HG02642 (cell line): ENCODE results near the gene MAX.
A peak's percentile ranks its signal among the peaks of the same experiment; 100 is the strongest.
"Not testable (repeated sequence)": the region's sequence is repeated elsewhere in the genome, so short reads cannot be mapped to it uniquely, and the experiment has no call there.

Source experiments
- ATAC-seq: cut with Tn5 transposase; IDR thresholded peaks from one replicate; pipeline ENCODE4 v1.9.1; 2021; ENCODE audit warnings: mild to moderate bottlenecking; ENCODE audit not compliant: unreplicated experiment, poor library complexity

The MAX gene

GRCh38 chr14:65106316-65106715, 4.0 kb upstream of the MAX start:
- ATAC-seq, result no peak

DNA sequence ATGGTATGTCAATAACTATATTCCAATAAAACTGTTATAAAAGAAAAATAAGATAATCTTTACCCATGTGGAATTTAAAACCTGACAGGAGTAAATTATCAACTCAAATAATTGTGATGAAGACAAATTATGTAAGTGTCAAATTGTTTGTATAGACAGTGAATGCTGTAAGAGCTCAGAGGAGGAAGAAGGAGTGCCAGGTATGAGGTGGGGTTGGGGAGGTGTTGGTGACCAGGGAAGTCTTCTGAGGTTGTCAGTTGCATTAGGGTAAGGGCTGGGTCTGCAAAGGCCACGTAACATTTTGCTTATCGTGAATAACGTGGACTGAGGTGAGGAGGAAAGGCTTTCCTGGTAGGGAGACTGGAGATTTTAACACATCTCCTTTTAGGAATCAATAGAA, 2.5 kb upstream of the MAX start:
- ATAC-seq, result no peak

DNA sequence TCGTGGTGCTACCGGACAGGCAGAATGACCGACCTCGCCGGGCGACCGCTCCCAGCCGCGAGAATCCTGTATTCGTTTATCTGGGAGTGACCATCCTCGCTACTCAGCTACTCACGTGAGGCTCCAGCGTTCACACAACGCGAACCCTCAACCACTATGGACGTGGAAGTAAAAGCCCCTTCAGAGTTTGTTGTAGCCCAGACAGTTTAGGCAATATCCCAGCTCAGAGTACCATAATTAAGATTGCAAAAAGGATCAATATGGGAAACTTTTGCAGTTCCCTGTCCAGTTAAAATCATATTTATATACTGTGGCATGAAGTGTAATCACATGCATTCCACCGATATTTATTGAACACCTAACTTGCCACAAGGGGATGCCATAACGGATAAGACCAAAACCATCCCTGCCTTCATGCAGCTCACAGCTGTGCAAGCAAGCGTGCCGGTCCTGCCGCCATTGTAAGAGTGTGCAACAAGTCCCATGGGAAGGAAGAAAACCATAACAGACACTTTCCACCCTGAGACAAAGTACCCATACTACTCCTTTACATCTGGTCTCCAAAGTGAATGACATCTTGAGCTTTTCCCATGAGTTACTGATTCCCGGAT, 938 bp upstream of the MAX start:
- no peak for ATAC-seq

DNA sequence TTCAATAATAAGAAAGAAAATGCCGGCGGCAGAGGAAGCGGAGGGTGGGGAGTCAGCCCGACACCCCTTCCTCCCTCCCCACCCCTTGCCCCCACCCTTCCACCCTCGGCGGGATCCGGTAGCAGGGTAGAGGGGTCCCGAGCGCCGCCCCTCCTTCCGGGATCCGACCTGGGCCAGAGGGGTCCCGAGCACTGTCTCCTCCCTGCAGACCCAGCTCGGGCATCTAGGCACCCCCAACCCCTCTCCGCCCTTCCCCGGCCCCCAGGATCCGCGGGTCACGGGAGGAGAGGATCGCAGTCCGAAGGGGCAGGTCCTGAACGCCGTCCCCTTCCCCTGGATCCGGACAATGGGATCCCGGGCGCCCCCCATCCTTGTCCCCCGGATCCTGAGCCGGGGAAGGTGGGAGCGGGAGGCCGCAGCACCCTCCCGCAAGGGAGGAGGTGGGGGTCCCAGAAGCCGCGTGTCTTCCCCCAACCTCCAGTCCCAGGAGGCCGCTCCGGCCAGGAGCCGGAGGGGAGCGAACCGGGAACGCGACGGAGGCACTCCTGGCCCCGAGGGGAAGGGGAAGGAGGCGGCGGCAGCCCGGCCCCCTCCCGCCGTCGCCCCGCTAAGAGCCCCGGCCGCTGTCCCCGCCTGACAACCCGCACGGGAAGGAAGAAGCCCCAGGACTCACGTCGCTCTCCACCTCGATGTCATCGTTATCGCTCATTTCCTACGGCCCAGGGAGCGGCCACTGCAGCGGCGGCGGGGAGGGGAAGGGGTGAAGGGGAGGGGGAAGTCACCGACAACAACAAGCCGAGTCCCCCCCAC, 481 bp downstream of the MAX start:
- ATAC-seq, result peak; percentile 5

DNA sequence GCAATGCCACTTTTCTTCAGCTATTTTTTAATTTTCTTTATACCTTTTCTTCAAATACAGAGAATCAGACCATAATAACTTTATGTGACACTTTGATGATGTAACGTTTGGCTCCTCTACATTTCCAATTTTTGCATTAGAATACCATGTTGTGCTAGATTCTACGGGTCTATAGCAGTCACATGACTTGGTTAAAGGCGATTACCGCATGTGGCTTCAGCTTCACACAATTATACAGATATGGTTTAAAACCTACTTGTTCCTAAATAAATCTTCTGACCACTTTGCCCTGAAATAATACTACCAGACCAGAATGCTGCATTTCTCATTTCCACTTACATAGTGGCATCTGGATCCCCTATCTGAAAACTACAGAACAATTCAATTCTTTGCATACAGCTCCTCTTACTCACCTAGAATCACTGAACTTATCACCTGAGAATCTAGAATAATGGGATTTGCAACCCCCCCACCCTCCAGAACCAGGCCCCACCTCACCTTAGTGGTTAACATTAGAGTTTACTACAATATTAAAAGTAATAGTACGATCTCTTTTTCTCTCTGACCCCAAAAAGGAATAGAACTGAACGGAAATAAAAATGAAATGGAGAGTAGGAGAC, 1.3 kb downstream of the MAX start:
- no peak for ATAC-seq

DNA sequence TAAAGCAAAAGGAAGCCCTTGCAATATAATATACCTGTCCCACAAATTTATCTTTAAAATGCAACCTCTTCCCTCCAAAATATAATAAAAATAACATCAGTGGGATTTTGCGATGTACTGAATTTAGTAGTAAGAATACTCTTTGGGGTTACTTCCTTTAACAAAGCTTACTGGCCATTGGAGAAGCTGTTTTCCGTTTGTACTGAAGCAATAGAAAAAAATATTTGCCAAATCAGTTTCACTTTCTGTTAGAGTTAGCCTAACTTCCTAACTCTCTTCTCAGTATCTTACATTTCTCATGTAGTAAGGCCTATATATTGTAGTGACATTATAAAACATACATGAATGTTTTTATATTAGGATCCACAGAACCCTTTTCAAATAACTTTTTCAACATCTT, 3.7 kb downstream of the MAX start:
- no peak for ATAC-seq

DNA sequence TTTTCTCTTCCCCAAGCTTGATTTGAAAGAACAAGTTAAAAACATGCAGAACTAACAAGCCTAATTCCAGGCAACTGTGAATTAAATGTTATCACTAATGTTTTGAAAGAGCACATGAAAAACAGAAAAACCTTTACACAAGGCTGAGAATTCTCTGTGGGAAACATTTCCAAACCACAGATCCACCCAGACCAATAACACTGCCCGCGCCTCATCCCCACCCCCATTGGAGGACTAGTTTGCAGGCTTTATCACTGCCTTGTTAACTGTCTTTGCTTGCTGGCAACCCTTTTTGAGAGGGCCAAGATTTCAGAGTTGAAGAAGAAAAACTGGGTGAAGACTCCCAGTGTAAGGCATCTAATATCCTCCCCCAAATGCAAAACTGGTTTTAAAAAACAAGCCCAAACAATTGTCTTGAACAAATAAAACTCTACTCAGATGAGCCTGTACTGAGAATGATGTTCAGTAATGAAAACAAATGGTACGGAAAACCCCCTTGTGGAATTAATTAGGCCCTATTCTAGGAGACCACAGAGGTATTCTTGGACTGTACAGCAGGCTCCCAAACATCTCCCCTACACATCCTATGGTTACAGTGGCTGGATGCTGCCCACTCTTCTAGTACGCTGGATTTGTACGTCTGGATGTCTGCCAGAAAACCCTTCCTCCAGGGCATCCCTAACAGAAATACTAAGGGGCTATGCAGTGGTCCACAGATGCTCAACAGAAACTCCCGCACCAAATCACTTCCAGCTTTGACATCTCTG, 5.8 kb downstream of the MAX start:
- ATAC-seq, result no peak

GRCh38 chr14:65095633-65096205, 6.6 kb downstream of the MAX start:
- ATAC-seq, result no peak

DNA sequence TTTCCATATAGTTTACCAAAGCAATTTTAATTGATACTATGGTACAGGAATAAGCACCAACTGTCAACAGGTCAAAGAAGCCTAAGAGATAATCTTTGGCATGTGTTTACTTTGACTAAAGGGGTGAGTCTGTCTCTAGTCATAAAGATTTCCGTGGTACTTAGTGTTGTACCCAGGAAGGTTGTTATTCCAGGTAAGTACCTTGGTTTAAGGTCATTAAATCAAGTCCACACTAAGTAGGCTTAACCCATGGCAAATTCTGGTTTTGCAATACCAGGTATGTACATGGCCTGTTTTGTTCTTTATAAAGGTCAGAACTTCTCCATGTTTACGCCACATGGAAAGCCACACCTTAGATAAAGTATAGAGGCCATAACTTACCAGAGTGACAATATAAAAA, 10.0 kb downstream of the MAX start:
- ATAC-seq, result no peak

DNA sequence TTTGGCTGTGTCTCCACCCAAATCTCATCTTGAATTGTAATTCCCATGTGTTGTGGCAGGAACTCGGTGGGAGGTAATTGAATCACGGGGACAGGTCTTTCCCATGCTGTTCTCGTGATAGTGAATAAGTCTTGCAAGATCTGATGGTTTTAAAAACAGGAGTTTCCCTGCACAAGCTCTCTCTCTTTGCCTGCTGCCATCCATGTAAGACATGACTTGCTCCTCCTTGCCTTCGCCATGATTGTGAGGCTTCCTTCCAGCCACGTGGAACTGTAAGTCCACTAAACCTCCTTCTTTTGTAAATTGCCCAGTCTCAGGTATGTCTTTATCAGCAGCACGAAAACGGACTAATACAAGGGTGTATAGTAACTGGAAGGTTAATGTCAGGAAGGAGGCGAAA, 14.5 kb downstream of the MAX start:
- ATAC-seq, result not testable (repeated sequence)

DNA sequence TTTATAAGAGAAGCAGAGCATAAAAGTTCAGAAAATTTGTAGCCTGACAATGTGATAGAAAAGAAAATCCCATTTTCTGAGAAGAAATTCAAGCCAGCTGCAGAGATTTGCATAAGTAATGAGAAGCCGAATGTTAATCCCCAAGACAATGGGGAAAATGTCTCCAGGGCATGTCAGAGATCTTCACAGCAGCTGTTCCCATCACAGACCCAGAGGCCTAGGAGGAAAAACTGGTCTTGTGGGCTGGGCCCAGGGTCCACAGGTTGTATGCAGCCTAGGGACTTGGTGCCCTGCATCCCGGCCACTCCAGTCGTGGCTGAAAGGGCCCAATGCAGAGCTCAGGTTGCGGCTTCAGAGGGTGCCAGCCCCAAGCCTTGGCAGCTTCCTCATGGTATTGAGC, 15.6 kb downstream of the MAX start:
- not testable (repeated sequence) for ATAC-seq

GRCh38 chr14:65084554-65085505, 17.5 kb downstream of the MAX start:
- ATAC-seq, result no peak

- ATAC-seq, result no peak
These were observed 19.4 kb downstream of the MAX start for GRCh38 chr14:65082930-65083329.

- no peak for ATAC-seq
These were observed 21.2 kb downstream of the MAX start for GRCh38 chr14:65080960-65081747.

GRCh38 chr14:65079768-65080167, 22.5 kb downstream of the MAX start:
- ATAC-seq, result no peak

DNA sequence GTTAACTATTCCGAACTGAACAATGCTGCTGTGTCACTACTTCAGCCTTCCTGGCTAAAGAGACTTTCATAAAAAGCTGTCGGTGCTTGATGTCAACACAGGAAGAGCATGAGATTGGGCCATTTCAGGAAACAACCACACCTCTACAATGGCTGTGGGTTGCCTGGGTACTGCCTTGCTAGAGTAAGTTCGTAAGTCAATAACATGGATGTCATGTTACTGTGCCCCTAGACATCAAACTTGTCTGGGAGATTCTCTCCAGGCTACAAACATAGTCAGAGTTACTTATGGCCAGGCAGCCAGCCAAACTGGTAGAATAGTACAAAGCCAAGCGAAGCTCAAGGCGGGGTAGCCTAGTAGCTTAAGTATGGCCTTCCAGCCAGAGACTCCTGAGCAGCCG, 23.1 kb downstream of the MAX start:
- no peak for ATAC-seq

GRCh38 chr14:65077318-65077717, 25.0 kb downstream of the MAX start:
- no peak for ATAC-seq

- no peak for ATAC-seq
These were observed 26.5 kb downstream of the MAX start for GRCh38 chr14:65075628-65076325.
